H9 (cell line): ENCODE results near the gene PRLHR. TPM values are rescaled to one million over a fixed set of nuclear protein-coding genes. Genes with fewer than 3 reads are reported as not detected.

ENCODE experiments used
- DNase-seq: peaks from one replicate; pipeline ENCODE4 v3.0.0-alpha.2; 2017
- H2AFZ ChIP-seq: one replicate; pipeline ENCODE4 v1.6.1; 2013; ENCODE audit warnings: mild to moderate bottlenecking, low read length, control low read depth, moderate library complexity
- H2AK5ac ChIP-seq: 2 replicates; pipeline ENCODE4 v1.6.1; 2013; ENCODE audit warnings: low read length, control low read depth, mixed read lengths; ENCODE audit not compliant: insufficient read length
- H2BK120ac ChIP-seq: one replicate; pipeline ENCODE4 v1.6.1; 2013; ENCODE audit warnings: low read depth, mild to moderate bottlenecking, low read length, control low read depth, inconsistent platforms; ENCODE audit not compliant: poor library complexity, severe bottlenecking
- H2BK12ac ChIP-seq: 2 replicates; pipeline ENCODE4 v1.6.1; 2013; ENCODE audit warnings: low read length, control low read depth, mixed read lengths, low read depth; ENCODE audit not compliant: insufficient read length
- H2BK15ac ChIP-seq: 2 replicates; pipeline ENCODE4 v1.6.1; 2013; ENCODE audit warnings: low read depth, low read length, control low read depth
- H2BK20ac ChIP-seq: one replicate; pipeline ENCODE4 v1.6.1; 2013; ENCODE audit warnings: low read depth, mild to moderate bottlenecking, low read length, control low read depth, inconsistent platforms; ENCODE audit not compliant: poor library complexity, severe bottlenecking
- H2BK5ac ChIP-seq: 2 replicates; pipeline ENCODE4 v1.6.1; 2013; ENCODE audit warnings: low read length, control low read depth, mixed read lengths; ENCODE audit not compliant: insufficient read length
- H3K14ac ChIP-seq: 2 replicates; pipeline ENCODE4 v1.6.1; 2013; ENCODE audit warnings: low read length, control low read depth; ENCODE audit not compliant: insufficient read depth
- H3K18ac ChIP-seq: 2 replicates; pipeline ENCODE4 v1.6.1; 2013; ENCODE audit warnings: low read depth, mild to moderate bottlenecking, mixed read lengths, low read length, control low read depth; ENCODE audit not compliant: insufficient read length
- H3K23ac ChIP-seq: 2 replicates; pipeline ENCODE4 v1.6.1; 2013; ENCODE audit warnings: low read length, control low read depth, mixed read lengths, low read depth; ENCODE audit not compliant: insufficient read length
- H3K23me2 ChIP-seq: 2 replicates; pipeline ENCODE4 v1.6.1; 2013; ENCODE audit warnings: low read depth, mild to moderate bottlenecking, mixed read lengths, low read length, control low read depth; ENCODE audit not compliant: insufficient read length, poor library complexity, severe bottlenecking
- H3K27ac ChIP-seq: 2 replicates; pipeline ENCODE4 v1.5.1; 2013; ENCODE audit warnings: low read length, control low read depth, mixed read lengths, low read depth; ENCODE audit not compliant: insufficient read length
- H3K27me3 ChIP-seq: 2 replicates; pipeline ENCODE4 v1.6.1; 2013; ENCODE audit warnings: low read length, control low read depth, inconsistent platforms; ENCODE audit not compliant: insufficient read depth
- H3K4ac ChIP-seq: 2 replicates; pipeline ENCODE4 v1.6.1; 2013; ENCODE audit warnings: low read depth, mild to moderate bottlenecking, control low read depth, inconsistent platforms, low read length, moderate library complexity
- H3K4me1 ChIP-seq: 2 replicates; pipeline ENCODE4 v1.6.1; 2013; ENCODE audit warnings: low read length, control low read depth, inconsistent platforms; ENCODE audit not compliant: insufficient read depth
- H3K4me2 ChIP-seq: 2 replicates; pipeline ENCODE4 v1.6.1; 2013; ENCODE audit warnings: low read length, control low read depth, mixed read lengths; ENCODE audit not compliant: insufficient read length, insufficient read depth
- H3K56ac ChIP-seq: 2 replicates; pipeline ENCODE4 v1.6.1; 2013; ENCODE audit warnings: low read depth, mild to moderate bottlenecking, mixed read lengths, low read length, control low read depth; ENCODE audit not compliant: insufficient read length
- H3K79me1 ChIP-seq: 2 replicates; pipeline ENCODE4 v1.6.1; 2013; ENCODE audit warnings: low read depth, mild to moderate bottlenecking, moderate library complexity, low read length, control low read depth, inconsistent platforms; ENCODE audit not compliant: insufficient read depth, poor library complexity, severe bottlenecking
- H3K79me2 ChIP-seq: 2 replicates; pipeline ENCODE4 v1.6.1; 2013; ENCODE audit warnings: low read length, control low read depth, inconsistent platforms; ENCODE audit not compliant: insufficient read depth
- H3K9ac ChIP-seq: 2 replicates; pipeline ENCODE4 v1.6.1; 2013; ENCODE audit warnings: low read length, control low read depth, mixed read lengths; ENCODE audit not compliant: insufficient read length; ENCODE audit errors: extremely low read depth
- H3K9me3 ChIP-seq: one replicate; pipeline ENCODE4 v1.6.1; 2013; ENCODE audit warnings: low read depth, low read length, inconsistent platforms; ENCODE audit not compliant: control insufficient read depth
- H3T11ph ChIP-seq: one replicate; pipeline ENCODE4 v1.6.1; 2013; ENCODE audit warnings: mild to moderate bottlenecking, low read length, control low read depth, inconsistent platforms
- H4K20me1 ChIP-seq: one replicate; pipeline ENCODE4 v1.6.1; 2013; ENCODE audit not compliant: control insufficient read depth, insufficient read length, insufficient read depth
- H4K5ac ChIP-seq: 2 replicates; pipeline ENCODE4 v1.6.1; 2013; ENCODE audit warnings: low read depth, mild to moderate bottlenecking, mixed read lengths, low read length, control low read depth; ENCODE audit not compliant: insufficient read length
- H4K8ac ChIP-seq: replicated peaks from 2 replicates; pipeline ENCODE4 v1.6.1; 2013; ENCODE audit warnings: low read length, control low read depth, mixed read lengths, low read depth; ENCODE audit not compliant: insufficient read length
- H4K91ac ChIP-seq: 2 replicates; pipeline ENCODE4 v1.6.1; 2013; ENCODE audit warnings: low read depth, mild to moderate bottlenecking, moderate library complexity, mixed read lengths, low read length, control low read depth; ENCODE audit not compliant: insufficient read length
- H3K27ac Mint-ChIP-seq, 3 experiments: 2 replicates in 2 of 3; 3 replicates in 1 of 3; pipeline ENCODE4 v1.8.0; 2020 to 2021; ENCODE audit warnings: mixed read lengths in 3 of 3, mild to moderate bottlenecking in 1 of 3, moderate library complexity in 1 of 3
- H3K27me3 Mint-ChIP-seq: 2 replicates; pipeline ENCODE4 v1.8.0; 2021; ENCODE audit warnings: low read depth, mild to moderate bottlenecking, moderate library complexity, mixed read lengths
- H3K36me3 Mint-ChIP-seq, 3 experiments: 2 replicates in 2 of 3; 3 replicates in 1 of 3; pipeline ENCODE4 v1.8.0; 2020 to 2021; ENCODE audit warnings: low read depth in 3 of 3, mixed read lengths in 3 of 3; ENCODE audit not compliant: insufficient read depth in 1 of 3
- H3K4me1 Mint-ChIP-seq, 2 experiments: 2 replicates each; pipeline ENCODE4 v1.8.0; 2020; ENCODE audit warnings: mixed read lengths in 2 of 2
- H3K4me3 Mint-ChIP-seq, 2 experiments: 2 replicates in 1 of 2; 3 replicates in 1 of 2; pipeline ENCODE4 v1.8.0; 2020 to 2021; ENCODE audit warnings: mild to moderate bottlenecking in 2 of 2, mixed read lengths in 2 of 2, moderate library complexity in 1 of 2
- H3K9me3 Mint-ChIP-seq, 2 experiments: 2 replicates in 1 of 2; 3 replicates in 1 of 2; pipeline ENCODE4 v1.8.0; 2020; ENCODE audit warnings: mild to moderate bottlenecking in 2 of 2, mixed read lengths in 2 of 2, moderate library complexity in 1 of 2
- CTCF ChIP-seq: fragments of 200-600 bp; sonication (generic); conservative IDR thresholded peaks from 3 replicates; pipeline ENCODE4 v1.8.0; 2021; ENCODE audit warnings: antibody characterized with exemption, mild to moderate bottlenecking
- WGBS: extraction: QIAGEN DNeasy Blood & Tissue Kit; methylation state at CpG from one replicate; pipeline ENCODE4 v1.1.7; 2013; ENCODE audit warnings: missing lambda C conversion rate, low lambda C conversion rate, mixed read lengths; ENCODE audit not compliant: insufficient read length; ENCODE audit errors: extremely low coverage; 5-methylcytosine and 5-hydroxymethylcytosine counted together
- total RNA-seq: library from RNA; stranded (reverse); gene quantifications from 2 replicates; pipeline ENCODE4 v1.2.1, GENCODE V29; 2021

PRLHR gene
- total RNA-seq, 1 experiment from 2014 or later, result not detected

- no CpG with 5 or more reads among the region's 4 CpGs for WGBS
These were observed 12.4 kb upstream of the PRLHR start for GRCh38 chr10:118607768-118608354.

More at GRCh38 chr10:118607768-118608354, 12.4 kb upstream of the PRLHR start:
- no peak overlapping the region for H2BK20ac ChIP-seq
- Mint-ChIP-seq H3K4me1 (no peaks in the 10 kb centered on the region), H3K27me3 (peaks cover 23% of the 10 kb centered on the region), H3K36me3 (no peaks in the 10 kb centered on the region; a peak in 1 of 7 replicates), H3K9me3 (no peaks in the 10 kb centered on the region), H3K4me3 (no peak overlapping the region), H3K27ac (no peak overlapping the region)
- DNase-seq, result no peak
- no peak overlapping the region for H2AFZ ChIP-seq
- H3K23ac ChIP-seq, result no peak overlapping the region
- no peaks in the 10 kb centered on the region for H3K27me3 ChIP-seq
- H3K27ac ChIP-seq, result no peak overlapping the region
- H3K79me2 ChIP-seq, result no peaks in the 10 kb centered on the region
- H3K56ac ChIP-seq, result no peak overlapping the region
- H3K4me1 ChIP-seq, result no peaks in the 10 kb centered on the region
- H3K4me2 ChIP-seq, result no peak overlapping the region
- H2BK12ac ChIP-seq, result no peak overlapping the region
- H2BK120ac ChIP-seq, result no peak overlapping the region
- H3K18ac ChIP-seq, result no peak overlapping the region
- H3K14ac ChIP-seq, result peak overlapping the region; percentile 9; the same call in 1 of the 2 replicates
- H3K9ac ChIP-seq, result no peak overlapping the region
- no peak overlapping the region for H4K91ac ChIP-seq
- no peaks in the 10 kb centered on the region for H4K20me1 ChIP-seq
- H4K8ac ChIP-seq, result no peak overlapping the region
- H3K4ac ChIP-seq, result no peak overlapping the region
- no peak overlapping the region for H4K5ac ChIP-seq
- TF ChIP-seq CTCF, result no peak
- no peak overlapping the region for H2BK15ac ChIP-seq
- H3K79me1 ChIP-seq, result no peaks in the 10 kb centered on the region
- no peak overlapping the region for H2BK5ac ChIP-seq
- no peak overlapping the region for H3T11ph ChIP-seq
- peaks cover 12% of the 10 kb centered on the region for H3K9me3 ChIP-seq
- no peaks in the 10 kb centered on the region for H3K23me2 ChIP-seq
- no peak overlapping the region for H2AK5ac ChIP-seq
